NB4 (cell line): ENCODE data around the gene SRGAP3.

Experiments
- DNase-seq: peaks from one replicate; pipeline ENCODE4 v3.0.0; 2010; ENCODE audit warnings: low read depth
- H3K4me3 ChIP-seq: one replicate; pipeline ENCODE4 v1.5.1; 2011; ENCODE audit warnings: mild to moderate bottlenecking, low read depth, low read length, moderate library complexity
- MYC ChIP-seq: IDR thresholded peaks from 2 replicates; pipeline ENCODE4 v1.6.1; 2011; ENCODE audit warnings: low read depth, low read length
- POLR2A ChIP-seq: IDR thresholded peaks from 2 replicates; pipeline ENCODE4 v1.6.1; 2011; ENCODE audit warnings: mild to moderate bottlenecking; ENCODE audit not compliant: insufficient read length; ENCODE audit errors: extremely low read depth
- TF ChIP-seq, protein P1 (sequence below): IDR thresholded peaks from one replicate; pipeline ENCODE4 v1.5.1; 2012; ENCODE audit warnings: low read depth, low read length
- TF ChIP-seq, protein P2 (sequence below): IDR thresholded peaks from 2 replicates; pipeline ENCODE4 v1.6.1; 2011; ENCODE audit warnings: low read depth, low read length

SRGAP3 gene

DNA sequence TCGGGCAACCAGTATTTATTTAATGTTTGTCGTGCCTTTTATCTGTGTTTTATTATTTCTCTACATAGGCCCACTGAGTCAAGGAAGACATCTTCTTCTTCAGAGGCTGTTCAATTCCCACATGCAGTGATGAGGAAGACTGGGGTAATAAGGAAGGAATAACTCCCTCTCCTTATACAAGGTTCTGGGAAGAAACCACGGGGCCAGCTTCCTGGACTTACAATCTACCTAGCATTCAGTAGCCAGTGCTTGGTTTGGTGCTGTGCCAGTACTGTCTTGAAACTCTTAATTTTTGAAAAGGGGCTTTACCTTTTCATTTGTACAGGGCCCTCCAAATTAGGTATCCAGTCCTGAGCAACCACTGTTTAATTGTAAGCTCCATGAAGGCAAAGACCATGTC is 51.2 kb downstream of the SRGAP3 start:
- DNase-seq, result no peak
- TF ChIP-seq, protein P1, sequence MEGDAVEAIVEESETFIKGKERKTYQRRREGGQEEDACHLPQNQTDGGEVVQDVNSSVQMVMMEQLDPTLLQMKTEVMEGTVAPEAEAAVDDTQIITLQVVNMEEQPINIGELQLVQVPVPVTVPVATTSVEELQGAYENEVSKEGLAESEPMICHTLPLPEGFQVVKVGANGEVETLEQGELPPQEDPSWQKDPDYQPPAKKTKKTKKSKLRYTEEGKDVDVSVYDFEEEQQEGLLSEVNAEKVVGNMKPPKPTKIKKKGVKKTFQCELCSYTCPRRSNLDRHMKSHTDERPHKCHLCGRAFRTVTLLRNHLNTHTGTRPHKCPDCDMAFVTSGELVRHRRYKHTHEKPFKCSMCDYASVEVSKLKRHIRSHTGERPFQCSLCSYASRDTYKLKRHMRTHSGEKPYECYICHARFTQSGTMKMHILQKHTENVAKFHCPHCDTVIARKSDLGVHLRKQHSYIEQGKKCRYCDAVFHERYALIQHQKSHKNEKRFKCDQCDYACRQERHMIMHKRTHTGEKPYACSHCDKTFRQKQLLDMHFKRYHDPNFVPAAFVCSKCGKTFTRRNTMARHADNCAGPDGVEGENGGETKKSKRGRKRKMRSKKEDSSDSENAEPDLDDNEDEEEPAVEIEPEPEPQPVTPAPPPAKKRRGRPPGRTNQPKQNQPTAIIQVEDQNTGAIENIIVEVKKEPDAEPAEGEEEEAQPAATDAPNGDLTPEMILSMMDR, result no peak
- TF ChIP-seq POLR2A (no peak), MYC (no peak)
- TF ChIP-seq, protein P2, sequence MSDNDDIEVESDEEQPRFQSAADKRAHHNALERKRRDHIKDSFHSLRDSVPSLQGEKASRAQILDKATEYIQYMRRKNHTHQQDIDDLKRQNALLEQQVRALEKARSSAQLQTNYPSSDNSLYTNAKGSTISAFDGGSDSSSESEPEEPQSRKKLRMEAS, result no peak
- no peak overlapping the region for H3K4me3 ChIP-seq

DNA sequence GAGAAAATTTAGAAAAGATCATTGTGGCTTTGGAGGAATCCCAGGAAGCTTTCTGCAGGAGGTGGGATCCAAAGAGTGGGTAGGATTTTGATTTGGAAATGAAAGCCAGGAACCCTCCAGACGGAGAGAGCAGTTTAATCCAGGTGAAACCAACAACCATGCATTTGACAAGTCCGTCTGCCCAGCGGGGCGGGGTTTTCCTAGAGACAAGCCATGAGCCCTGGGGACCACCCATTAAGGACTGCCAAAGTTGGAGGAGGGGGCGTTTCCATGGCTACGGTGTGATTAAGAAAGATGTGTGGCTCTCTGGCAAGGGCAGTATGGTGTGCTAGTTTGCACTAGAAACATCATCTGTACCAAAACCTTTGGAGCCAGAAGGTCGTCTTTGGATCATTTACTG is 53.4 kb downstream of the SRGAP3 start:
- no peak for DNase-seq
- no peak overlapping the region for H3K4me3 ChIP-seq
- TF ChIP-seq POLR2A, result no peak
- TF ChIP-seq, protein P2, result no peak

DNA sequence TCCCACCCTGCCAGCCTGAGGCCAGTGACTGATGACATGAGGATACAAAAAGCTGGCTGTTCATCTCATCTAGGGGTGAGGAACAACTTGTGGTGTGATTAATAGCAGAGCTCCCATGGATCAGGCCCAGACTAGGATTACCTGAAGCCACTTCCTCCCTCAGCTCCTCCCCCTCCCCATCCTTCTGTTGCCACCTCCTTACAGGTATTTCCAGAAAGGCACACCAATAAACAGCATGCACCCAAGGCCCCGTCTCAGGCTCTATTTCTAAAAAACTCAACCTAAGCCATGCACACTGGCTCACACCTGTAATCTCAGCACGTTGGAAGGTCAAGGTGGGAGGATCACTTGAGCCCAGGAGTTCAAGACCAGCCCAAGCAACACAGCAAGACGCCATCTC is 54.1 kb downstream of the SRGAP3 start:
- H3K4me3 ChIP-seq, result no peak overlapping the region
- TF ChIP-seq, protein P1, result no peak
- TF ChIP-seq, protein P2, result no peak
- TF ChIP-seq POLR2A, result no peak
- TF ChIP-seq MYC, result no peak
- no peak for DNase-seq

DNA sequence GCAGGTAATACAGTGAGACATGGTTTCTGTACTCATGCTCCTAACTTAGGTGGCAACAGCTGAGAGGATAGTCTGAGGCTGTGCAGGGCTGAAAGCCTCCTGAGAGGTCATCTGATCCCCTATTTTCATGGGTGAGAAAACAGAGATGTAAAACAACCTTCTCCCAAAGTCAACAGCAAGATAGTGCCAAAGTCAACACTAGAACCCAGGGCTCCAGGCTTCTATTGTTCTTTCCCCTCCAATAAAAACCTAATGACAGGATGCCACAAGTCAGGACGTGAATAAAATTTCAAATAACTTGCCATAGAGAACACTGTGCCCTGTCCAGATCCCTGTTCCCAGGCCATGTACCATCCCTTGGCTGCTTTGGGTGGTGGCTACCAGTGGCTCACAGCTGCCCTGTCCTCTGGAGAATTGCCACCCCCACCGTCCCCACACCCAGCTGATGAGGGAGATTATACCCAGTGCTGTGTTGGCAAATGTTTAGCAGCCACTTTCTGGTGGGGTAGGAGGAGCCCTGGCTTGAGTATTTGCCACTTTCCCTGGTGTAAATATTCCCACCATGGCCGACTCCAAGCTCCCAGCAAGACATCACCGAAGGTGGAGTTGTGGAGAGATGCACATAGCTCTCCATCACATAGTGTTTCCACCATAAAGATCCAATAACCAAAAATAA is 54.8 kb downstream of the SRGAP3 start:
- H3K4me3 ChIP-seq, result no peak overlapping the region
- no peak for DNase-seq
- TF ChIP-seq POLR2A, result no peak
- TF ChIP-seq, protein P2, result no peak
- no peak for TF ChIP-seq MYC
- TF ChIP-seq, protein P1, result no peak

DNA sequence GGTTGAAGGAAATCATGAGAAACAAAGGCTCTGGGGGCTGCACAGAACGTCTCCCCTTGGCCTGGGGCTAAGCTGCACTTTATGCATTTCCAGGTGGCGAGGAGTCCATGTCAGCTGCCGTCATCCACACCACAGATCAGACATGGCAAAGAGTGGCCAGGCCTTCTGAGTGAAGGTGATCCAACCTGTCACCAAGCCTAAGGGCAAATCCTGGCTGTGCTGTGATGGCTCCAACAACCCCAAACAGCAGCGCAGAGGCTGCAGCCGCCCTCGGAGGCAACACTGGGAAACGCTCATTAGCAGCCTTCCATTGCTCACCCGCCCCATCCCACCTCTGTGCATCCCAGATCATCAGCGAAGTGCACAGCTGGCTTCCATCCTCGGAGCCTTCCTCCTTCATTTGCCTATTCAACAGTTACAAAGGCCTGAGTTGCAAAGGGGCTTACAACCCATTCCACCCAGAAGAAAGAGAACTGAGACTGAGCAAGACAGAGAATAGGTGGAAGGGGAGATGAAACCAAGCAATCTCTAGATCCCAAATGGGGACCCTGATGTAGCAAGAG is 55.7 kb downstream of the SRGAP3 start:
- no peak for DNase-seq

More for the DNA sequence above, 55.7 kb downstream of the SRGAP3 start:
- no peak overlapping the region for H3K4me3 ChIP-seq
- TF ChIP-seq, protein P2, result no peak
- no peak for TF ChIP-seq MYC
- TF ChIP-seq POLR2A, result no peak
- TF ChIP-seq, protein P1, result no peak
